CD8-positive, alpha-beta memory T cell (primary cell): ENCODE results near the gene TNIP2. TPM values are rescaled to one million over a fixed set of nuclear protein-coding genes. Genes with fewer than 3 reads are reported as not detected.
"Not testable (repeated sequence)": the region's sequence is repeated elsewhere in the genome, so short reads cannot be mapped to it uniquely, and the experiment has no call there.

ENCODE experiments used
- CTCF ChIA-PET: fragments of 350-600 bp; sonication (Branson Sonifier 250); formaldehyde crosslinking; loops from one replicate; lab custom pipeline; 2021; ENCODE audit warnings: antibody characterized with exemption; lab: Charles Lee
- POLR2A ChIA-PET: fragments of 350-600 bp; sonication (Branson Sonifier 250); formaldehyde crosslinking; loops from one replicate; lab custom pipeline; 2021; ENCODE audit warnings: antibody characterized with exemption; lab: Charles Lee
- DNase-seq, 5 donors: peaks; one replicate each; pipeline versions ENCODE4 v3.0.0 to v3.0.0-alpha.2; 2020 to 2022; ENCODE audit warnings: mixed read lengths in 1 of 5
- H3K27ac ChIP-seq: one replicate; pipeline ENCODE4 v1.7.0; 2013; ENCODE audit warnings: low read depth, mild to moderate bottlenecking, low read length, moderate library complexity
- H3K27me3 ChIP-seq: 2 replicates; pipeline ENCODE4 v1.7.0; 2013; ENCODE audit warnings: low read length, mild to moderate bottlenecking; ENCODE audit not compliant: insufficient read depth, poor library complexity, severe bottlenecking
- H3K36me3 ChIP-seq: 2 replicates; pipeline ENCODE4 v1.7.0; 2013; ENCODE audit warnings: mild to moderate bottlenecking, low read length, moderate library complexity; ENCODE audit not compliant: insufficient read depth
- H3K4me1 ChIP-seq: 2 replicates; pipeline ENCODE4 v1.7.0; 2013; ENCODE audit warnings: mild to moderate bottlenecking, low read length, moderate library complexity; ENCODE audit not compliant: insufficient read depth
- H3K4me3 ChIP-seq: 2 replicates; pipeline ENCODE4 v1.7.0; 2013; ENCODE audit warnings: mild to moderate bottlenecking, low read length
- H3K9me3 ChIP-seq: 2 replicates; pipeline ENCODE4 v1.7.0; 2013; ENCODE audit warnings: mild to moderate bottlenecking, low read length
- H3K27ac Mint-ChIP-seq, 8 donors: one replicate each; pipeline ENCODE4 v1.8.0; 2020 to 2021; ENCODE audit warnings: mixed read lengths in 8 of 8, mild to moderate bottlenecking in 6 of 8, inconsistent platforms in 3 of 8, moderate library complexity in 3 of 8
- H3K27me3 Mint-ChIP-seq, 2 donors: one replicate each; pipeline ENCODE4 v1.8.0; 2020 to 2021; ENCODE audit warnings: mixed read lengths in 2 of 2, mild to moderate bottlenecking in 1 of 2, moderate library complexity in 1 of 2
- H3K36me3 Mint-ChIP-seq, 3 donors: one replicate each; pipeline ENCODE4 v1.8.0; 2020 to 2021; ENCODE audit warnings: mixed read lengths in 3 of 3, inconsistent platforms in 1 of 3, mild to moderate bottlenecking in 1 of 3
- H3K4me1 Mint-ChIP-seq, 3 donors: one replicate each; pipeline ENCODE4 v1.8.0; 2020 to 2021; ENCODE audit warnings: mixed read lengths in 3 of 3, inconsistent platforms in 1 of 3, mild to moderate bottlenecking in 1 of 3
- H3K4me3 Mint-ChIP-seq, 7 donors: one replicate each; pipeline ENCODE4 v1.8.0; 2020 to 2021; ENCODE audit warnings: mixed read lengths in 7 of 7, mild to moderate bottlenecking in 6 of 7, moderate library complexity in 4 of 7, inconsistent platforms in 2 of 7
- H3K9me3 Mint-ChIP-seq, 5 donors: one replicate each; pipeline ENCODE4 v1.8.0; 2020 to 2022; ENCODE audit warnings: mixed read lengths in 5 of 5, mild to moderate bottlenecking in 3 of 5, moderate library complexity in 2 of 5, inconsistent platforms in 1 of 5
- polyA plus RNA-seq: library from polyadenylated mRNA; unstranded; fragments of 300-500 nt; fragmentation: Illumina TruSeq; gene quantifications from one replicate; pipeline ENCODE4 v1.2.3, GENCODE V29; 2021
- total RNA-seq, 2 experiments: library from RNA; stranded (reverse); gene quantifications; one replicate each; pipeline ENCODE4 v1.2.3, GENCODE V29; 2021

Gene TNIP2
- total and polyA plus RNA-seq, 3 experiments from 2014 or later = 57.4 to 92.3 (median 87.7) TPM

DNA sequence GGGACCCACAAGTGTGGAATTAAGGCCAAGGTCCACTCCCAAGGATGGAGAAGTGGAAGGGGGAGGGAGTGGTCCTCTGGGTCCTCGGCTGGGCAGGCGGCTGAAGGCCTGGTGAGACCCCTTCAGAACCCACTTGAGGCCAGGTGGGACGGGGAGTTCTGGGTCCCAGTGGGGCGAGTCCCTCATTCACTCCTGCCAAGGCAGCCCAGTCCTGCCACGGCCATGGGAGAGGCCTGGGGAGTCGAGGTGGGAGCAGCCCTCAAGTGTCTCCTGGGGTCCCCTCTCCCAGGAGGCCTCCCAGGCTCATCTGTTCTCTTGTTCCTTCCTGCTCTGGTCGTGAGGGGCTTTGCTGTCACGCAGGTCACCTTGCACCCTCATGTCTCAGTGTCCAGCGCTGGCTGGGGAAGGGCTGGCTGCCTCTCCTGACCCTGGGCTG lies 30.7 kb upstream of the TNIP2 start:
- H3K27me3 Mint-ChIP-seq = no peaks in the 10 kb centered on the region
- no peak for DNase-seq
- Histone ChIP-seq H3K4me1 (peaks cover 36% of the 10 kb centered on the region), H3K27me3 (no peaks in the 10 kb centered on the region), H3K36me3 (no peaks in the 10 kb centered on the region), H3K27ac (peak overlapping the region; percentile 43), H3K9me3 (no peaks in the 10 kb centered on the region), H3K4me3 (no peak overlapping the region)
- POLR2A ChIA-PET = interaction anchor here (1.4 kb wide), 1 partner anchor 25 kb away, joined by 4 read pairs; no protein-coding TSS in a partner anchor
- H3K9me3 Mint-ChIP-seq = peaks cover 5 to 13% (median 7%) of the 10 kb centered on the region in 5 donors
- H3K36me3 Mint-ChIP-seq = peaks cover 0 to 11% (median 0%) of the 10 kb centered on the region in 3 donors
- H3K4me3 Mint-ChIP-seq = peak overlapping the region in 3 of 7 donors; percentile 47 to 74 (median 65)
- CTCF ChIA-PET = interaction anchor here (1.2 to 2.4 kb wide), 2 partner anchors 23 to 144 kb away, joined by 4 to 9 read pairs; no protein-coding TSS in a partner anchor
- peaks cover 34 to 68% (median 49%) of the 10 kb centered on the region in 3 donors for H3K4me1 Mint-ChIP-seq
- peak overlapping the region; percentile 87 to 97 (median 92) for H3K27ac Mint-ChIP-seq

DNA sequence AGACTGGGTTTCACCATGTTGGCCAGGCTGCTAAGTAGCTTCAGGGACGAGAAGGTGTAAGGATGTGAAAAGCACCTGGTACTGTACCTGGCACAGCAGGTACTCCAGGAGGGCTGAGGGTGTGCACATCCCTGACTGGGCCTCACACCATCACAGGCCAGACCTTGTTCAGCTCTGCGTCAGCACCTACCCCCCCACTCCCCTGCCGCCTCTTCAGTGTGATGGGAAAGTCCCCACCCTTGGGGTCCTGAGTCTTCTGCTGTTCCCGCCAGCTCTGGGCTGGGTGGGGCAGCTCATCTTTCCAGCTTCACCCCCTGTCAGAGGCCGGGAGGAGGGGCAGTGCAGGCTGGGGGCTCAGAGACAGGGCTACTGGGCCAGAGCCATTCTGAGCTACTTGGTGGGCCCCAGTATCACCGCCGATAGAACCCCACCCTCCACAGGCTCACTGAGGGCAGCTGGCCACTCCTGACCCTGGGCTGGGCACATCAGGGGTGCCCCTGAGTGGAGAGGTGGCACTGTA lies 30.1 kb upstream of the TNIP2 start:
- Mint-ChIP-seq H3K36me3 (peaks cover 0 to 11% (median 0%) of the 10 kb centered on the region in 3 donors), H3K4me1 (peaks cover 33 to 64% (median 49%) of the 10 kb centered on the region in 3 donors), H3K9me3 (peaks cover 6 to 13% (median 8%) of the 10 kb centered on the region in 5 donors), H3K27ac (peak overlapping the region; percentile 81 to 97 (median 90)), H3K4me3 (peak overlapping the region in 3 of 7 donors; percentile 5 to 65 (median 19)), H3K27me3 (no peaks in the 10 kb centered on the region)
- Histone ChIP-seq H3K9me3 (no peaks in the 10 kb centered on the region), H3K4me1 (peaks cover 36% of the 10 kb centered on the region), H3K4me3 (no peak overlapping the region), H3K36me3 (no peaks in the 10 kb centered on the region), H3K27me3 (no peaks in the 10 kb centered on the region), H3K27ac (peak overlapping the region; percentile 43)
- peak; percentile 36 to 76 (median 49) for DNase-seq
- CTCF ChIA-PET = interaction anchor here (1.2 to 2.4 kb wide), 2 partner anchors 22 to 52 kb away, joined by 3 to 9 read pairs; no protein-coding TSS in a partner anchor
- POLR2A ChIA-PET = interaction anchor here (1.0 to 1.6 kb wide), 2 partner anchors 26 to 150 kb away, joined by 5 to 8 read pairs; no protein-coding TSS in a partner anchor

DNA sequence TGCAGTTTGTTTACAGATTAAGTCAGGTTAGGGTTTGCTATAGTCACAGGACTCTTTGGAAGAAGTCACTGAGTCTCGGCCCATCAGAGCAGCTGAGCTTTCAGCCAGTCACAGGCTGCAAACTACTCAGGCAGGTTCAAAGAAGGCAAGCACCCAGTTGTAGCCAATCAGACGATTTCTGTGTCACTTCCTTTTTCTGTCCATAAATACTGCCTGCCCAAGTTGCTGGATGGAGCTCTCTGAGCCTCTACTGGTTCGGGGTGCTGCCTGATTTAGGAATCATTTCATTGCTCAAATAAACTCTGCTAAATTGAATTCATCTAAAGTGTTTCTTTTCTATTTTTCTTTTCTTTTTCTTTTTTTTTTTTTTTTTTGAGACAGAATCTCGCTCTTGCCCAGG lies 29.5 kb upstream of the TNIP2 start:
- POLR2A ChIA-PET = interaction anchor here (0.7 to 1.6 kb wide), 4 partner anchors 26 to 150 kb away, joined by 4 to 8 read pairs (median 5); no protein-coding TSS in a partner anchor
- H3K36me3 Mint-ChIP-seq = peaks cover 0 to 11% (median 0%) of the 10 kb centered on the region in 3 donors
- Histone ChIP-seq H3K4me3 (no peak overlapping the region), H3K27me3 (no peaks in the 10 kb centered on the region), H3K9me3 (no peaks in the 10 kb centered on the region), H3K36me3 (no peaks in the 10 kb centered on the region), H3K27ac (no peak overlapping the region), H3K4me1 (peaks cover 36% of the 10 kb centered on the region)
- H3K27ac Mint-ChIP-seq = peak overlapping the region in 7 of 8 donors; percentile 52 to 95 (median 87)
- H3K9me3 Mint-ChIP-seq = peaks cover 7 to 13% (median 9%) of the 10 kb centered on the region in 5 donors
- DNase-seq = peak in 1 of 5 donors; percentile 39
- peak overlapping the region in 1 of 7 donors; percentile 41 for H3K4me3 Mint-ChIP-seq
- H3K27me3 Mint-ChIP-seq = no peaks in the 10 kb centered on the region
- H3K4me1 Mint-ChIP-seq = peaks cover 28 to 58% (median 45%) of the 10 kb centered on the region in 3 donors
- CTCF ChIA-PET = interaction anchor here (0.8 to 2.4 kb wide), 4 partner anchors 9 to 52 kb away, joined by 3 to 9 read pairs (median 3); no protein-coding TSS in a partner anchor

DNA sequence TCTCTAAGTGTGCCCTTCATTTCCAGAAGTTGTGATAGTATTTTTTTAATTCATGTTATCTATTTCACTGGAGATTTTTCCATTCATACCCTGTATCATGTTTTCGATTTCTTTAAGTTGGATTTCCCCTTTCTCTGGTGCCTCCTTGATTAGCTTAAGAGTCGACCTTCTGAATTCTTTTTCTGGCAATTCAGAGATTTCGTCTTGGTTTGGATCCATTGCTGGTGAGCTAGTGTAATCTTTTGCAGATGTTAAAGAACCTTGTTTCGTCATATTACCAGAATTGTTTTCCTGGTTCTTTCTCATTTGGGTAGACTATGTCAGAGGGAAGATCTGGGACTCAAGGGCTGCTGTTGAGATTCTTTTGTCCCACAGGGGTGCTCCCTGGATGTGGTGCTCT lies 27.7 kb upstream of the TNIP2 start:
- Histone ChIP-seq H3K4me3 (no peak overlapping the region), H3K27ac (no peak overlapping the region), H3K4me1 (peaks cover 36% of the 10 kb centered on the region), H3K36me3 (no peaks in the 10 kb centered on the region), H3K9me3 (no peaks in the 10 kb centered on the region), H3K27me3 (no peaks in the 10 kb centered on the region)
- H3K27me3 Mint-ChIP-seq = no peaks in the 10 kb centered on the region
- peaks cover 0 to 11% (median 0%) of the 10 kb centered on the region in 3 donors for H3K36me3 Mint-ChIP-seq
- ChIA-PET CTCF (interaction anchor here (1.5 kb wide), 1 partner anchor 20 kb away, joined by 3 read pairs; no protein-coding TSS in a partner anchor), POLR2A (interaction anchor here (1.3 kb wide), 1 partner anchor 14 kb away, joined by 3 read pairs; no protein-coding TSS in a partner anchor)
- H3K4me3 Mint-ChIP-seq = no peak overlapping the region
- peaks cover 7 to 13% (median 9%) of the 10 kb centered on the region in 5 donors for H3K9me3 Mint-ChIP-seq
- peaks cover 21 to 40% (median 33%) of the 10 kb centered on the region in 3 donors for H3K4me1 Mint-ChIP-seq
- H3K27ac Mint-ChIP-seq = peak overlapping the region in 5 of 8 donors; percentile 22 to 77 (median 61)
- no peak for DNase-seq

DNA sequence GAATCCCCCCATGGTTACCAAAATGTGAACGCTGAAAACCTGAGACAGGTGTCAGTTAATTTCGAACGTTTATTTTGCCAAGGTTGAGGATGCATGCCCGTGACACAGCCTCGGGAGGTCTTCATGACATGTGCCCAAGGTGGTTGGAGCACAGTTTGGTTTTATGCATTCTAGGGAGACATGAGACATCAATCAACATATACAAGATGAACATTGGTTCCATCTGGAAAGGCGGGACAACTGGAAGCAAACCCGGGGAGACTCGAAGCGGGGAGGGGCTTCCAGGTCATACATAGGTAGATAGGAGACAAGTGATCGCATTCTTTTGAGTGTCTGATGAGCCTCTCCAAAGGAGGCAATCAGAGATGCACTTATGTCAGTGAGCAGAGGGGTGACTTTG lies 25.8 kb upstream of the TNIP2 start:
- H3K27me3 Mint-ChIP-seq = no peaks in the 10 kb centered on the region
- H3K4me1 Mint-ChIP-seq = peaks cover 9 to 21% (median 18%) of the 10 kb centered on the region in 3 donors
- peaks cover 7 to 13% (median 9%) of the 10 kb centered on the region in 5 donors for H3K9me3 Mint-ChIP-seq
- Histone ChIP-seq H3K9me3 (no peaks in the 10 kb centered on the region), H3K27me3 (no peaks in the 10 kb centered on the region), H3K36me3 (no peaks in the 10 kb centered on the region), H3K4me1 (peaks cover 18% of the 10 kb centered on the region), H3K27ac (no peak overlapping the region), H3K4me3 (no peak overlapping the region)
- POLR2A ChIA-PET = interaction anchor here (0.7 kb wide), 1 partner anchor 24 kb away, joined by 3 read pairs; no protein-coding TSS in a partner anchor
- no peak overlapping the region for H3K4me3 Mint-ChIP-seq
- no peak for DNase-seq
- H3K36me3 Mint-ChIP-seq = peaks cover 0 to 11% (median 0%) of the 10 kb centered on the region in 3 donors
- H3K27ac Mint-ChIP-seq = peak overlapping the region in 1 of 8 donors; percentile 62
- CTCF ChIA-PET = interaction anchor here (1.2 kb wide), 1 partner anchor 18 kb away, joined by 3 read pairs; no protein-coding TSS in a partner anchor

DNA sequence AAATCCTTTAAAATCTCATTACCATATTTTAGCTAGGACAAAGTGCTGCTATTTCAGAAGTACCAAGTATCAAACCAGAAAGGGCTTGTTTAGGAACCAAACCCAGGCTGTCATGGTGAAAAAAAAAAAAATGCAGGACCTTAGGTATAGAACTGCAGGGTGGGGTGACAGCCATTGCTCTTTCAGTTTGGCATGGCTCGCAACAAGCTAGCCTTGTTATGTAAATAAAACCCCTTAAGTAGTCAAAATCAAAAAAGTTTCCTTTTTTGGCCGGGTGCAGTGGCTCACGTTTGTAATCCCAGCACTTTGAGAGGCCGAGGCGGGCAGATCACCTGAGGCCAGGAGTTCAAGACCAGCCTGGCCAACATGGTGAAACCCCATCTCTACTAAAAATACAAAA lies 24.5 kb upstream of the TNIP2 start:
- not testable (repeated sequence) for H3K27me3 ChIP-seq, H3K4me3 Mint-ChIP-seq, DNase-seq, H3K9me3 ChIP-seq, H3K27ac ChIP-seq, H3K4me1 ChIP-seq, H3K36me3 ChIP-seq, H3K27ac Mint-ChIP-seq, H3K4me1 Mint-ChIP-seq, H3K4me3 ChIP-seq, H3K27me3 Mint-ChIP-seq
- ChIA-PET POLR2A (interaction anchor here (0.6 to 1.0 kb wide), 2 partner anchors 12 to 14 kb away, joined by 3 read pairs; partner anchors contain the start of gene SH3BP2), CTCF (interaction anchor here (1.6 kb wide), 1 partner anchor 16 kb away, joined by 6 read pairs; no protein-coding TSS in a partner anchor)
- Mint-ChIP-seq H3K36me3 (peaks cover 0 to 11% (median 0%) of the 10 kb centered on the region in 3 donors), H3K9me3 (peaks cover 7 to 13% (median 9%) of the 10 kb centered on the region in 5 donors)

DNA sequence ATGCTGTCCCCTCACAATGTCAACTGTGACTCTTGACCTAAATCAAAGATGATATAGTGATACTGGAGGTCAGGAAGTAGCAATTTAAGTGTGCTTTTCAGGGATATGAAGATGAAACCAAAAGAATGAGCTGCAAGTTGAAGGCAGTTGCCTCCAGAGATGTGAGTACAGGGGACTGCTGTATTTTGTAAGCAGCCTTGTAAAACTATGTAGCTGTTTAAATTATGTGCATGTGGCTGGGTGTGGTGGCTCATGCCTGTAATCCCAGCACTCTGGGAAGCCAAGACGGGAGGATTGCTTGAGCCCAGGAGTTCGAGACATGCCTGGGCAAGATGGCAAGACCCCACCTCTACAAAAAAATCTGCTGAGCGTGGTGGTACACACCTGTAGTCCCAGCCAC lies 15.1 kb upstream of the TNIP2 start:
- peaks cover 9% of the 10 kb centered on the region for H3K4me1 ChIP-seq
- H3K4me3 Mint-ChIP-seq = no peak overlapping the region
- no peak for DNase-seq
- H3K27ac Mint-ChIP-seq = peak overlapping the region in 4 of 8 donors; percentile 2 to 85 (median 46)
- no peaks in the 10 kb centered on the region for H3K36me3 ChIP-seq
- POLR2A ChIA-PET = interaction anchor here (0.6 kb wide), 1 partner anchor 73 kb away, joined by 3 read pairs; no protein-coding TSS in a partner anchor
- no peaks in the 10 kb centered on the region for H3K36me3 Mint-ChIP-seq
- CTCF ChIA-PET = interaction anchor here (0.9 to 1.4 kb wide), 4 partner anchors 11 to 183 kb away, joined by 3 read pairs; no protein-coding TSS in a partner anchor
- peaks cover 8 to 15% (median 12%) of the 10 kb centered on the region in 3 donors for H3K4me1 Mint-ChIP-seq
- no peak overlapping the region for H3K27ac ChIP-seq
- H3K9me3 Mint-ChIP-seq = no peaks in the 10 kb centered on the region
- H3K27me3 ChIP-seq = no peaks in the 10 kb centered on the region
- no peaks in the 10 kb centered on the region for H3K9me3 ChIP-seq
- H3K4me3 ChIP-seq = no peak overlapping the region
- H3K27me3 Mint-ChIP-seq = no peaks in the 10 kb centered on the region
